Type B pancreatic cell (in vitro differentiated cells): Measurements from ENCODE around the gene SMIM23. TPM values are rescaled to one million over a fixed set of nuclear protein-coding genes. Genes with fewer than 3 reads are reported as not detected.

ENCODE experiments used
- DNase-seq: peaks from one replicate; pipeline ENCODE4 v3.0.0; 2021; ENCODE audit warnings: mixed read lengths; ENCODE audit not compliant: unreplicated experiment; ENCODE audit errors: extremely low spot score
- H3K27ac Mint-ChIP-seq: 2 replicates; pipeline ENCODE4 v1.8.0; 2021; ENCODE audit warnings: mild to moderate bottlenecking, mixed read lengths
- H3K27me3 Mint-ChIP-seq: 2 replicates; pipeline ENCODE4 v1.8.0; 2021; ENCODE audit warnings: mixed read lengths
- H3K36me3 Mint-ChIP-seq: 2 replicates; pipeline ENCODE4 v1.8.0; 2021; ENCODE audit warnings: mixed read lengths
- H3K4me1 Mint-ChIP-seq: one replicate; pipeline ENCODE4 v1.8.0; 2021; ENCODE audit warnings: mixed read lengths; ENCODE audit not compliant: unreplicated experiment
- H3K4me3 Mint-ChIP-seq: 2 replicates; pipeline ENCODE4 v1.8.0; 2021; ENCODE audit warnings: mild to moderate bottlenecking, mixed read lengths
- H3K9me3 Mint-ChIP-seq: 2 replicates; pipeline ENCODE4 v1.8.0; 2021; ENCODE audit warnings: mixed read lengths
- total RNA-seq: library from RNA; stranded (reverse); gene quantifications from 2 replicates; pipeline ENCODE4 v1.2.1, GENCODE V29; 2021; ENCODE audit warnings: low replicate concordance
- TF ChIP-seq, protein P1 (sequence below): fragments of 200-600 bp; sonication (generic); conservative IDR thresholded peaks from 2 replicates; pipeline ENCODE4 v1.5.0; 2021; ENCODE audit warnings: antibody characterized with exemption, mild to moderate bottlenecking

Gene SMIM23
- total RNA-seq, 1 donor from 2014 or later, result not detected

DNA sequence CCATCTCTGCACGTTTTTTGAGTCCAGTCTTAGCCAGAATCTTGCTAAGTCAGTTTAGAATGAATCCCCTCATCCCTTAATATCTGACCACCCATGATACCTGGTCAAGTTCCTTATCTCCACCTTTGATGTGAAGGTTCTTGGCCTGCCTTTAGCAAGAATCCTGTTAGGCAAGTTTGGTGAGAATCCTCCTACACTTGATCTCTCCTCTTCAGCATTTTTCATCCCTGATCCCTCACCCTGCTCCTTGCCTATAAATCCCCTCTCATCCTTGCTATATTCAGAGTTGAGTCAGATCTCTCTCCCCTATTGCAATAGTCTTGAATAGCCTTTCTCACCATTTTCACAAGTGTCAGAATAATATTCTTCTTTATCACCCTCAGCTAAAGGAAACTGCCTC is 31.0 kb downstream of the SMIM23 start:
- DNase-seq, result no peak
- H3K9me3 Mint-ChIP-seq, result peaks cover 12% of the 10 kb centered on the region
- no peaks in the 10 kb centered on the region for H3K4me1 Mint-ChIP-seq
- H3K27ac Mint-ChIP-seq, result no peak overlapping the region
- no peaks in the 10 kb centered on the region for H3K36me3 Mint-ChIP-seq
- peaks cover 6% of the 10 kb centered on the region for H3K27me3 Mint-ChIP-seq
- TF ChIP-seq, protein P1, sequence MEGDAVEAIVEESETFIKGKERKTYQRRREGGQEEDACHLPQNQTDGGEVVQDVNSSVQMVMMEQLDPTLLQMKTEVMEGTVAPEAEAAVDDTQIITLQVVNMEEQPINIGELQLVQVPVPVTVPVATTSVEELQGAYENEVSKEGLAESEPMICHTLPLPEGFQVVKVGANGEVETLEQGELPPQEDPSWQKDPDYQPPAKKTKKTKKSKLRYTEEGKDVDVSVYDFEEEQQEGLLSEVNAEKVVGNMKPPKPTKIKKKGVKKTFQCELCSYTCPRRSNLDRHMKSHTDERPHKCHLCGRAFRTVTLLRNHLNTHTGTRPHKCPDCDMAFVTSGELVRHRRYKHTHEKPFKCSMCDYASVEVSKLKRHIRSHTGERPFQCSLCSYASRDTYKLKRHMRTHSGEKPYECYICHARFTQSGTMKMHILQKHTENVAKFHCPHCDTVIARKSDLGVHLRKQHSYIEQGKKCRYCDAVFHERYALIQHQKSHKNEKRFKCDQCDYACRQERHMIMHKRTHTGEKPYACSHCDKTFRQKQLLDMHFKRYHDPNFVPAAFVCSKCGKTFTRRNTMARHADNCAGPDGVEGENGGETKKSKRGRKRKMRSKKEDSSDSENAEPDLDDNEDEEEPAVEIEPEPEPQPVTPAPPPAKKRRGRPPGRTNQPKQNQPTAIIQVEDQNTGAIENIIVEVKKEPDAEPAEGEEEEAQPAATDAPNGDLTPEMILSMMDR, result no peak
- H3K4me3 Mint-ChIP-seq, result peak overlapping the region; percentile 4

DNA sequence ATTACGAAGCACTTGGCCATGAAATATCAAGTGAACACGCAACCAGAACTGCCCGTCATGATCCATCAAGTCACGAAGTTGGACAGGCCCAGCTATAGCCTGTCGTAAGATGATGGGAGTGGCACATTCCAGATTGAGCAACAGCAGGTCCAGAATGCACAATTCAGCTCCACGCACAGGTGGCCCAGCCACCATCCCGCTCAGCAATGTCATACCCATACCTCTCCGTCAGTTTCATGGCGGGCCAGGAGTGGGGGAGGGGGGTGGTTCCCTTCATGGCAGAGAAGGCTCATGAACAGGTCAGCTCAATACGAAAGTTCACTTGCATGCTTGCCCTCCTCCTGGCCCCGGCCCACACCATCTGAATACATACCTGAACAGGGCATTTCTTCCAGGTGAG is 34.9 kb downstream of the SMIM23 start:
- TF ChIP-seq, protein P1, result no peak
- DNase-seq, result no peak
- Mint-ChIP-seq H3K4me3 (no peak overlapping the region), H3K9me3 (no peaks in the 10 kb centered on the region), H3K27ac (peak overlapping the region; percentile 62), H3K27me3 (peaks cover 4% of the 10 kb centered on the region), H3K36me3 (no peaks in the 10 kb centered on the region), H3K4me1 (peaks cover 4% of the 10 kb centered on the region)

DNA sequence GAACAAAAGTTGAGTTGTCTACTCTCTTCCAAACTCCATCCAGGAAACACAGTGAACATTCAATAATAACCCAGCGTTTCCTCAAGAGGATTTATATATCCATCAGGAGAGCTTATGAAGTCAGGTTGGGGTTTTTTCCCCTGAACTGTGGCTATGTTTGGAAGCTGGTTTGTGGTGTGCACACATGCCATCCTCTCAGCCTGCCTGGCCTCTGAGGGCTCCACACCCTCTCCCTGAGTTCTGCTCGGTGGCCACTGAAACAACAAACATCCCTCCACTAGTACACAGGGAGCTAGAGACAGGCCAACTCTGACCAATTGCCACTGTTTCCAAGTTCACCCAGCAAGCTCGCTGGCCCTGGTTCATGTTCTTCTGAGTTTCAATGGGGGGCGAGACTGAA is 35.7 kb downstream of the SMIM23 start:
- TF ChIP-seq, protein P1, result no peak

DNA sequence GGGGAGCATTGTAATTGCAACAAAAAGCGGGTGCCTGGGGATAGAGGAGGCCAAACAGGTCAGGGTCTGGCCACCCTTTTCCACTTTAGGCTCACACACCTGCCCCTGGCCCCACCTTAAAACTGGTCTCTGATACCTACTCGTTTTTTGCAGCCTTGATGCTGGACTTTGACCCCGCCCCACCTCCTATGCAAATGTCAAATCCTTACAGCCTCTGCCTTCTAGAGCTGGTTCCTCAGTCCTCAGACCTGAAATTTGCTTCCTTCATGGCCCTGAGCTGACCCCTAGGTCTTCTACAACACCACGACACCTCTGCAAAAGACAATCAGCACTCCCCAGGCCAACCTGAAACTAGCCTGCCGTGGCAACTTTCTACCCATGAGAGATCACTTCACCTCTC is 37.7 kb downstream of the SMIM23 start:
- TF ChIP-seq, protein P1, result no peak
- H3K27me3 Mint-ChIP-seq, result no peaks in the 10 kb centered on the region
- DNase-seq, result no peak
- no peaks in the 10 kb centered on the region for H3K36me3 Mint-ChIP-seq
- peaks cover 4% of the 10 kb centered on the region for H3K4me1 Mint-ChIP-seq
- H3K27ac Mint-ChIP-seq, result no peak overlapping the region
- H3K4me3 Mint-ChIP-seq, result peak overlapping the region; percentile 43
- H3K9me3 Mint-ChIP-seq, result no peaks in the 10 kb centered on the region

More for the DNA sequence above, 35.7 kb downstream of the SMIM23 start:
- no peaks in the 10 kb centered on the region for H3K36me3 Mint-ChIP-seq
- H3K27me3 Mint-ChIP-seq, result peaks cover 4% of the 10 kb centered on the region
- H3K4me3 Mint-ChIP-seq, result no peak overlapping the region
- no peak for DNase-seq
- no peaks in the 10 kb centered on the region for H3K9me3 Mint-ChIP-seq
- H3K4me1 Mint-ChIP-seq, result peaks cover 4% of the 10 kb centered on the region
- H3K27ac Mint-ChIP-seq, result no peak overlapping the region

DNA sequence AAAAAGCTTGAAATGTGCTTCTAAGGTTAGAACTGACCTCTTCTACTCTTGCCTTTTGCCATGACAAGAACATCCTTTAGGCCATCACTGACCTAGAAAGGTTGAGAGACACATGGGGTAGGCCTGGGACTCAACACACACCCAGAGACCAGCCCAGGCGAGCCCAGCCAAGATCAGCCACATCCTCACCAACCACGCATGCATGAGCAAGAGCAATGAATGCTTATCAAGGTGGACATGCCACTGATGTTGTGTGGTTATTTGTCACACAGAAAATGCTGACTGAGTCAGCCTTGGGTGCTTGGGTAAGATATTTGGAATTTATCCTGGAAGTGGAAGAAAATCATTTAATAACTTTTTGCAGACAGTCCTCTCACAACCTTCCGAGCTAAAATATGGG is 39.4 kb downstream of the SMIM23 start:
- no peaks in the 10 kb centered on the region for H3K9me3 Mint-ChIP-seq
- no peak for DNase-seq
- no peak overlapping the region for H3K4me3 Mint-ChIP-seq
- H3K36me3 Mint-ChIP-seq, result no peaks in the 10 kb centered on the region
- peaks cover 4% of the 10 kb centered on the region for H3K4me1 Mint-ChIP-seq
- no peak overlapping the region for H3K27ac Mint-ChIP-seq
- TF ChIP-seq, protein P1, result no peak
- H3K27me3 Mint-ChIP-seq, result no peaks in the 10 kb centered on the region

DNA sequence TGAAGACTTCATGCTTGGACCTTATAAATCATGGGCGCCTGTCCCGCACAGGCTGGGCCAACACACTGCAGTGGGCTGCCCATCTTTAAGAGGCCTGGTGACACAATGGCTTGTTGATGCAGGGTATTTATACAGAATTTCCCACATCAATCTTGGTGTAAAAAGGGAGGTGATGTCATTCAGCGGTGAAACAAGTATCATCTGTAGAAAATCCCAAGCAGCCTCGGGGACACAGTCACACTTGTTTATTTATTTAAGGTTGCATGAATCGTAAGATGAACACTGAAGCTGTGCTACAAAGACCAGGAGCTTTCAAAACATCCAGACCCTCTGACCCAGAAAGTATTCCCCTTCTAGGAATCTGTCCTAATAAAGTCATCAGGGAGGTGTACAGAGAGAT is 40.5 kb downstream of the SMIM23 start:
- Mint-ChIP-seq H3K36me3 (no peaks in the 10 kb centered on the region), H3K27ac (no peak overlapping the region), H3K27me3 (no peaks in the 10 kb centered on the region), H3K4me1 (peaks cover 4% of the 10 kb centered on the region), H3K4me3 (no peak overlapping the region), H3K9me3 (peaks cover 2% of the 10 kb centered on the region)
- DNase-seq, result no peak
- TF ChIP-seq, protein P1, result no peak
